Iris pigment epithelial cell (primary cell): ENCODE results near the gene TBXAS1.

Experiments
- DNase-seq: peaks from one replicate; pipeline ENCODE4 v3.0.0-alpha.2; 2011; ENCODE audit warnings: low read depth

The TBXAS1 gene

DNA sequence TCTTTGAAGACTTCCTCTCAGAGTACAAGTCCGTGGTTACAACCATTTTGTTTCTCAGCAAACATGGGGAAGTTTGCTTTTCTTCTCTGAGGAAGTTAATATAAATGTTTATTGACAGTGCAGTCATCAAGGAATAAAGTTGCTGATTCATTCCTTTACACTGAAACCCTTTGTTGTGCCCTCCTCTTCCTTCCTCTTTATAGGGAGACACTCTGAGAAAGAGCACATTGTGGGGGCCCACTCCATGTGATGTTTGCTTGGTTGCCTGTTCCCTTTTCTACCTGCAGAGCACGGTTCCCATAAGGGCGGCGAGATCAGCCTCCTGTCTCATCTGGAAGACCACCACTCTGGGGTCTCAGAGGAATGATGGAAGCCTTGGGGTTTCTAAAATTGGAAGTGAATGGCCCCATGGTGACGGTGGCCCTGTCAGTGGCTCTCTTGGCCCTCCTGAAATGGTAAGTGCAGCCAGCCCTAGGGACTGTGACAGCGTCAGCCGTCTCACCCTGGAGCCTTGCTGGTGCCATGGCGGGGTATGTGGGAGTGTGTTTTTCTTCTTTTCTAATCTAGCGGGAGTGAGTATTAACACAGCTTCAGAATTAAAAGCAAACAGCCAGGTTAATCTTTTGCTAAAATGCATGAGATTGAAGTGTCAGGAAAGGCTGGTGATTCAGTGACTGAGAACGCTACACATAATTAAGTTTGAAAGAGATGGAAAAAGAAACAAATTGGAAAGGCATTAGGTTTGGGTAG is at the start of gene TBXAS1:
Gene TBXAS1, plus strand, starts transcription at position 240 of the 750 bp plus-strand sequence. Its CDS starts 127 bp downstream, at position 367.
- DNase-seq = peak; percentile 26

DNA sequence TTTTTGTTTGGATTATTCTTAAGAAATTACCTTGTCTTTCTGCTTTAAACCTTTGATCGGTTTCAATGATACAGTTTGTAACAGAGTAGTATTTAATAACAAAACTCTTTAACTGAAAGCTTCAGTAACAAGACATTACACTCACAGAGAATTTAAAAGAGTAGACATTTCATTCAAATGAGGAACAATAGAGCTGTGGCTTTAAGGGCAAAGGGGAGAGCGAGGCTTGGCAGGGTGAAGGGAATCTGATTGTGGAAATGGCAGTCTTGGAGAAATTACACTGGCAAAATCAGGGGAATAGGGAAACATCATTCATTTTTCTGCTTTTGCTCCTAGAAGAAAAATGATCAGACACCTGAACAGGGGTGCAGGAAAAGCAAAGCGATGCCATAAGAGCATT is 46.1 kb upstream of the TBXAS1 start:
- DNase-seq = no peak

DNA sequence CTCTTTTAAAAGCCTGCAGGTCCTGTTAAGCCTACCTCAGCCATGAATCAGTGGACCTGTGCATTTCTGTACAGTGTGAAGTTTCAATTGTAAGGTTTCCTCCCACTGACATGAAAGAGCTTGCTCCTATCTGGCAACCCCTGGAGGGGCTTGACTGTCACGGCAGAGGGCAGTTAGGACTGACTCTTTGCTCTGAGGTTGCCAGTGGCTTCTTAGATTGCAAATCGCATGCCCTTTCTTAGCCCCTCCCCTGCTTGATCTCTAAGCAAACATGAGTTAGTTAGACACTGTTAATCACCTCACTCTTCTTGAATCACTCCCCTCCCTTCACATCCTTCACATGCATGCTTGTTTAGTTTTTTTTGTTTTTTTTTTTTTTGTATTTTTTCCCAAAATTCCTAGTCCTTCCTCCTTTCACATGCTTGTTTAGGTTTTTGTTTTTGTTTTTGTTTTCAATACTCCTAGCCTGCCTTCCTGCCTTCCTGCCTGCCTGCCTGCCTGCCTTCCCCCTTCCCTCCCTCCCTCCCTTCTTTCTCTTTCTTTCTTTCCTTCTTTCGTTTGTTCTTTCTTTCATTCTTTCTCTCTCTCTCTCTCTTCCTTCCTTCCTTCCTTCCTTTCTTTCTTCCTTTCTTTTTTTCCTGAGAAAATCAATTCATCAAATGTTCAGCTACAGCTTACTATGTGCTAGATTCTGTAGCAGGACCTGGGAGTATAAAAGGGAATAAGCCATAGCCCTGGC is 45.2 kb upstream of the TBXAS1 start:
- DNase-seq = no peak

DNA sequence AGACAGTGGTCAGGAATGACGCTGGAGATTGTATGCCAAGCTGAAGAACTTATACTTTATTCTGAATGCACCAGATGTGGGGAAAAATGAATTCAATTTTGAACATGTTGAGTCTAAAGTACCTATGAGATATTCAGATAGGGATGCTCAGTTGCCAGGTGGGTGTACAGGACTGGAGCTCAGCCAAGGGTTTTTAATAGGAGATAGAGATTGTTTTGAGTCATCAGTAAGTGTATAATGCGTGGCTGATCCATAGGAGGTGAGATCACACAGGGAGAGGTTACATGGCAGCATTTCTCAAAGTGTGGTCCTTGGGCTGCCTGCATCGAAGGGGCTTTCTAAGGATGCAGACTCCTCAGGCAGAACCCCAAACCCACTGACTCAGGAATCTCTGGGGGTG is 44.4 kb upstream of the TBXAS1 start:
- no peak for DNase-seq

DNA sequence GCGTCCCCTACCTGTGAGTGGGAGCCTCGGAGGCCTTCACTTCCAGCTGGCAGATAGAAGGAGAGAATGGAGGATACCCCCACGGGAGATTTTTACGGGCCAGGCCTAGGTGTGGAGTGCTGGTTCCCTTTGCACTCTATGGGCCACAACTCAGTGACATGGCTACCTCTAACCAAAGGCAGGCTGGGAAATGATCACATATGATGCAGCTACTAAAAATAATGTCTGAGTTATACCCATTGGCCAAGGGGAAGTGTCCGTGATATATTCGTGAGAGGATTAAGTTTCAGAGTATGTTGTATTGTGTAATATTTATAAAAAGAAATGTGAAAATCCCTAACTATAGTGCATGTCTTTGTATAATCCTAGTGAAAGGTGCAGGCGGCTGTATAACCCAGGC is 37.7 kb upstream of the TBXAS1 start:
- no peak for DNase-seq

DNA sequence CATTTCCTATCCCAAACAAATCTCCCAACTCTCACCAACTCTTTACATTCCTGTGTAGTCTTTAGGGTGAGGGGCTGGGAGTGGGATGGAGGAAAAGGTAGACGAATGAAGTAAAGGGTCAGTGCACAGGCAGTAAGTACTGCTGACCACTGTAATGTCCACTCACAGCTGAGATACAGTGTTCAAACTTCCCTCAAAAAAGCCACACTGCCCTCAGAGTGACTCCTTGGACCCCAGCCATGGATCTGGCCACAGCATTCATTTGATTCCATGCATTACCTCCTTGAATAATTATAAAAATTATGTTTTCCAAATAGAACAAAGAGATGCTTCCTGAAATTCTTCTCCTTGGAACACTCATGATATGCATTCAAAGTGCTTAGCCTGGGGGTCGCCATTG is 31.5 kb upstream of the TBXAS1 start:
- no peak for DNase-seq

DNA sequence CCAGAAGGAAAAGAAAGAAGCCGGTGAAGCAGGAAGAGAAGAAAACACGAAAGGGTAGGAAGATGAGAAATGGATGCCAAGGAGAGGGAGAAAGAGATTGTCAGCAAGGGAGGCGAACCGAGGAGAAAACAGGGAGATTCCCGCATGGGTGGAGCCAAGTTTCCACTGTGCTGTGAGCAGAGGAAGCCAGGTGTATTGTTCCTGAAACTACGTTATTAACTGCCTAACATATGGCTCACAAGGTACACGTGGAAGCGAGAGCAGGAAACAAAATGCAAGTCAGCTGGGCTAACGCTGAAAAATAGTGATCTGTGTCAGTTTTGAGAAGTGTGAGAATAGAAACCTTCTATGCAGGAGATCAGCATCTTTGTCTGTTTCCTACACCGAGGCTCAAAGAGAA is 30.8 kb upstream of the TBXAS1 start:
- DNase-seq = no peak

DNA sequence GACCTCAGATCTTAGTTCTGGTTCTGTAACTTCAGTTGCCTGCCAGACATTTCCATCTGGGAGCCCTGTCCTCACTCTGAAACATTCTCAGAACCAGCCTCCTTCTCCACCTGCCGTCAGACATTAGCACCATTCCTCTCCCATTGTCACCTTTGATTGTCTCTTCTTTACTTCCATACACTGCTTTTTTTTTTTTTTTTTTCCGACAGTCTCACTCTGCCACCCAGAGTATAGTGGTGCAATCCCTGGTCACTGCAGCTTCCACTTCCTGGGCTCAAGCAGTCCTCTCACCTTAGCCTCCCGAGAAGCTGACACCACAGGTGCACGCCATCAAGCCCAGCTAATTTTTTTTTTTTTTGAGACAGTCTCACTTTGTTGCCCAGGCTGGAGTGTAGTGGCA is 30.2 kb upstream of the TBXAS1 start:
- DNase-seq = no peak

DNA sequence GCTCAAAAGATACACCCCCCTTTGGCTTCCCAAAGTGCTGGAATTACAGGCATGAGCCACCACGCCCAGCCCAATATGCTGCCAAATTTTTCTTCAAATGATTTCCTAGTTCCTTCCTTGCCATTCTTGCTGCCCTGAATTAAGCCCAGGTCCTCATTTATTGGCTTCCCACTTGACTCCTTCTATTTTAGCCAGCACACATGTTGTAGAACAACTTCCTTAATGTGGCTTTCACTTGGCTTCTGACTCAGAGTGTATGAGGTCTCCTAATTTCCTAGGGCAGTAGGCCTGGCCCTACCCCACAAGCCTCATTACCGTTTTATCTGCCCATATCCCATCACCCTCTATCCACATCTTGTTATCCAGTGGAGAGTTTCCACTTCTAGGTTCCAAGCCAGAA is 29.5 kb upstream of the TBXAS1 start:
- no peak for DNase-seq

DNA sequence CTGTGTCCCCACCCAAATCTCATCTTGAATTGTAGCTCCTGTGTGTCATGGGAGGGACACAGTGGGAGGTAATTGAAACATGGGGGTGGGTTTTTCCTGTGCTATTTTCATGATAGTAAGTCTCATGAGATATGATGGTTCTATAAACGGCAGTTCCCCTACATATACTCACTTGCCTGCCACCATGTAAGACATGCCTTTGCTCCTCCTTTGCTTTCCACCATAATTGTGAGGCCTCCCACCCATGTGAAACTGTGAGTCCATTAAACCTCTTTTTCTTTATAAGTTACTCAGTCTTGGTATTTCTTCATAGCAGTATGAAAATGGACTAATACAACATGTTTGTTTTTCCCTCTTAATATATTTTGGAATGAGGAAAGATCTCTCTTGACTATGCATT is 24.5 kb upstream of the TBXAS1 start:
- no peak for DNase-seq

DNA sequence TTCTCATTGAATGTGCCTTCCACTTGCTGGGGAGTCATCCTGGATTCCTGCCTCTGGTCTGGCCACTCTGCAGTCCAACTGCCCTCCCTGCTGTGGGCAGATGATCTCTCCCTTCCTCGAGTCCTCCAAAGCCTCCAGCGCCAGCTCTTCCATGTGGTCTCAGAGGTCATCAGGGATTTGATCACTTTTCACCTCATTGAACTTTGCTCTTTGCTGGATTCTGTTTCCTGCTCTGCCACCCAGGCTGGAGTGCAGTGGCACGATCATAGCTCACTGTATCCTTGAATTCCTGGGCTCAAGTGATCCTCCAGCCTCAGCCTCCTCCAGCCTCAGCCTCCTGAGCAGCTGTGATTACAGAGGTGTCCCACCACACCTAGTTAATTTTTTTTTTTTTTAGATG is 22.1 kb upstream of the TBXAS1 start:
- no peak for DNase-seq

DNA sequence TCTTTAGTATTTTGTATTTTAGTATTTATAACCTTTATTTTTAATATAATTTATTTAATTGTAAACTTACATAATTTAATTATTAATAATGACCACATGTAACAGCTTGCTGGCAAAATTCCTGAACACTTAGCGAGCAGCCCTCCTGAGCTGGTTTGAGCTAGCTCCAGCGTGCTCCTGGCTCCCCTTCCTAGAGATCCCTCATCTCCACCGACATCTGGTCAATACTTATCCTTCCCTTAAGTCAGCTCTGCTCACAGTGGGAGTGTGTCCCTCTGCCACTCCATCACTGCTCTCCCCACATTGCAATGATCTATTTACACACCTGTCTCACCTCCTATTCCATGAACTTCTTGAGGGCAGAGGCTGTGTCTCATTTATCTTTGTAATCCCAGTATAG is 20.6 kb upstream of the TBXAS1 start:
- no peak for DNase-seq

DNA sequence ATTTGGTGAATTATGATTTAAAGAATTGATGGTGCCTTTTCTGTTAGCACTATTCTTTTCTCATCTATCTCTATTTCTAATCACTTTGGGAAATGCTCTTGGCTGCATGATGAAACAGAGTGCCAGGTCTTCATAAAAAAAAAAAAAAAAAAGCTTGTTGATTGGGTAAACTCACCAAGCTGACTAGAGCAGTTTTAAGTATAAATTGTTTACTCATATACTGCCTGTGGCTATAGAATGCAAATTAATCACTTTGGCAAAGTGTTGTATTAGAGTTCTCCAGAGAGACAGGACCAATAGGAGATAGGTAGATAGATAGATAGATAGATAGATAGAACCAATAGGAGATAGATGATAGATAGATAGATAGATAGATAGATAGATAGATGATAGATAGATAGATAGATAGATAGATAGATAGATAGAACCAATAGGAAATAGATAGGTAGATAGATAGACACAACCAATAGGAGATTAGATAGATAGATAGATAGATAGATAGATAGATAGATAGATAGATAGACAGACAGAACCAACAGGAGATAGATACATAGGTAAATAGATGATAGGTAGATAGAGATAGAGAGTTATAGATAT is 20.1 kb upstream of the TBXAS1 start:
- DNase-seq = no peak

DNA sequence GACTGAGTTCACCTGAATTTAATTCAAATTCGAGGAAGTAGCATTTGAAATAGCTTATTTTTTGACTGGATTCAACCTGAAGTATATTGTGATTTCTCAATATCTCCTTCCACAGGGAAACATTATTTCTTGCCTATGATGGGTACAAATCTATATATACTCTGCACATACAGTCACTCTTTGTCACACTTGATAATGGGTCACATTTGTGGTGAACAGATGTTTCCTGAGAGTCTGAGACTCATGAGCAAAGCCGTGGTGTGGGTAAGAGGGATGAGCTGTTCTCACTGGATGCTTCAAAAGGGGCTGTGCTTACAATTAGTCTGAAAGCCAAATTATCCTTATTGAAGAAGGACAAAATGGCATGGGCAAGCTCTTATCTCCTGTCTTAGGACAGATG is 18.0 kb upstream of the TBXAS1 start:
- DNase-seq = no peak

DNA sequence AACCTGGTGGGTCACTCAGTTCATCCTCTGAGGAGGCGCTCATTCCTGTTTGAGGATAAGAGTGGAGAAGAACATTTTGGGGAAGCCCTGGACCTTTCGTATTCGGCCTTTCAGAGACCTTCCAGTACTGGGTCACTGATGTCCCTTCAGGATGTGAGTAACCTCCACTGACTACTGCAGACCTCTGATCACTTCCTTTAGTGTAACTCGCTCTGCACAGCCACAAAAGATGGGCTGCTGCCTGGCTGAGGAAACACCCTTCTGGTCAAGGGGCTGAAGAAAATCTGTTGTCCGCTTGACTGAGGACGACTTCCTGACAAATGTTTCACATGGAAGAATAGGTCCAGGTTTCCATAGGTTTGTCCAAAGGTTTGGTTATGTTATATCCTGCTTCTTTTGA is 15.9 kb upstream of the TBXAS1 start:
- no peak for DNase-seq

DNA sequence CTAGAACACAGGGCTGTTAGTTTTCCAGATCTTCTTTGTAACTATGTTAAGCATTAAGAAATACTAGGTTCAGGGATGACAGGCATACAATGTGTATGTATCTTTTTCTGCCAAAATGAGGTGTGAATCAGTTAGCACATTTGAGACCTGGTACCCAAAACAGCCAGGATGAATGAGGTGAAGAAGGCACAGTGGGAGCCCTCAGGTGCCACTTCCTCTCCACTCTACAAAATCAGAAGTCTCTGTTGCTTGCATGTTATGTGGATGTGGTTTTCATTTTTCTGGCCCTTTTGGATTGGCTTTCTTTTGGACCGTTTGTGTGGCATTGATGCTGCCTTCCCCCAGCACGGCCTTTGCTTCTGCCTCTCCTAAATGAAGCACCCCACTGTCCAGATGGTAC is 15.4 kb upstream of the TBXAS1 start:
- no peak for DNase-seq

DNA sequence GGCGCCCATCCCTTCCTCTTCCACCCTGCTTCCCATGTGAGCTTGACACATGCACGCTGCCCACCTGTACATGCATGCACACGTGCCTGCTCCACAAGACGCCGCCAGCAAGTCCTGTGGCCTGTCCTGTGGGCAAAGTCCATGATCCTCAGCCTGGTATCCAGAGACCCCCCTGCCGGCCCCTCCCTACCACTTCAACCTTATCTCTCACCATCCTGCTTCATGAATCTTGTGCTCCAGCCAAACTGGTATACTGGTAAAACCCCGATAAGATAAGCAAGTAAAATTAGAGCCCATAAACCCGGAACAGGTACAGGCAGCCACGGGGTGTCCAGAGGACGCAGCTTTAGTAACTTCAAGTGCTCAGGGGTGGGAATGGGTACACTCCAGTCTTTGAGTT is 11.8 kb upstream of the TBXAS1 start:
- no peak for DNase-seq

DNA sequence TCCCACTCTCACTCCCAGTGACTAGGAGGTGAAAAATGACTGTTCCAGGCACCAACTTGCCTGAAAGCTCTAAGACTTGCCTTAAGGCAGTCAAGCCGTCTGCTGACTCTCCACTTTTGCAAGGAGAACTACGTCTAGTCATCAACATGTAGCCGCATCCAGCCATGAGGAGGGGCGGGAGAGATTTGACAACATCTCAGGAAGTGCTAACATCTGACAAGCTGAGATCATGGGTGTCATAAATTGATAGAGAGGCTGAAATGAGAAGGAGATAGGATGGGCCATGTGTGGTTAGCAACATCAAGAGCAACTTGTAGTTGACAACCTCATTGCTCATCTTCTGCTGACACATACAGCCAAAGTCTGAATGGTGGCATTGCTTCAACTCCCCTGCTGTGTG is 9.0 kb upstream of the TBXAS1 start:
- no peak for DNase-seq

DNA sequence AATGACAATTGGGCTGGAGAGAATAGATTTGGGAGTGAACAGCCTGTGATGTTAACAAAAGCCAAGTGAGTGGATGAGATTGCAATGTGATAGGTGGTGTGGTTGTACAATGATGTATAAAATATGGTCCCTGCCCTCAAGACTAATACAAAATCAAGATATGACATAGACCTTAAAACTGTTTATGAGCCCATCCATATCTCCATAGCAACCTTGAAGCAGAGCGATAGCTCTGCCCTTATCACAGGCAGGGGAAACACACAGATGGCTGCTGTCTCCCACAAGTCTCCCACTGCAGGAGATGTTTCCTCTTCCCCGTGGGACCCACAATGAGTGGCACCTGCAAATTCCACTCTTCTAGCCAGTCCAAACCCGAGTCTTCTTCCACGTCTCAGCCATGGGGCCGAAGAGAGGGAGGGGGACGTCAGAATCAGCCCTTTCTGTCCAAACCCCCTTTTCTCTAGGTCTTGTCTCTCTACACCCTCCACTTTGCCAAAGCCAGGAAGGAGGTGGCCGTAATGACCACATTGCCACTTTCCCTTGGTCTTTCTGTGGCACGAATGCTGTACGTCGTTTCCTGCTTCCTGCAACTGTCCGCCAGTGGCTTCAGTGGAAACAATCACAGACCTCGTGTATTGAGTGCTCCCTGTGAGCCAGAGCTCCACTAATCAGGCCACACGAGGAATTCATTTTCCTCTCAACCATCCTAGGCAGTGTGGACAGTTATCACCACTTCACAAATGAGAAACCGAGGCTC is 7.5 kb upstream of the TBXAS1 start:
- DNase-seq = no peak

DNA sequence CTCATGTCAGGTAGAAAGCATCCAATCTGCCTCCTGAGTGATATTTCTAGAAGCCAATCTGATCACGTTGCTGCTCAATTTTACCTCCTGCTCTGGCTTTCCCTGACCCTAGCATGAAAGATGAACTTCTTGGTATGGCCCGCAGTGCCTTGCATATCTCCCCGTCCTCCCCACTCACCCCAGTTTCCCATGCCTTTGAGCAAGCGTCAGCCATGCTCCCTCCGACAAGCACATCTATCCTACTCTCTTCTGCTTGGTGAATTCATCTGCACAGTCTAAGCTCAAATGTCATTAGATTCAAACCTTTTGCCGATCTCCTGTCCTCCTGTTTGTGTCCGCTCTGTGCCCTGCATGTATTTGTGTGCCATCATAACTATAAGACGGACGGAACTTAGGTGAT is 6.2 kb upstream of the TBXAS1 start:
- no peak for DNase-seq

DNA sequence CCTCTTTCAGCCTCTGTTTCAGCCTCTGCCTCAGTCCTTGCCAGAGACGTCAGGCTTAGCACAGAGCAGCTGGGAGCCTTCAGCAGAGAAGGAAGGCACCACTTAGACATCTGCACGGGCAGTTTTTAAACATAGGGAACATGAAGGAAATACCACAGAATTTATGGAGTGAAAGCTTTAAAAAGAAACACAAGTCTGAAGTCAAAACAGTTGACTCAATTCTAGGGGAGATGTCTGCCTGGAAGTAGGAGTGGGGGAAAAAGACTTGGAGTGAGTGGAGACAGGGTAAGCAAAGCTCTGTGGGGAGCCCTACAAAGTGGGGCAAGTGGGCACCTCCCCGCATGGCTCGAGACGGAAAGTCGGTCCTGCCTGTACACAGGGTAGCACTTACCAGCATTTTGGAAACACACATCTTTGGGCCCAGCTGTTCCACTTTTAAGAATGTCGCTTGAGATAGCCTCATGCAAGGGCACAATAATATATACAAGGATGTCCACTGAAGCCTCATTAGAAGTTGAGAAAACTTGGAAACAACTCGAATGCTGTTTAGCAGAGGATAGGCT is 5.0 kb upstream of the TBXAS1 start:
- DNase-seq = no peak

DNA sequence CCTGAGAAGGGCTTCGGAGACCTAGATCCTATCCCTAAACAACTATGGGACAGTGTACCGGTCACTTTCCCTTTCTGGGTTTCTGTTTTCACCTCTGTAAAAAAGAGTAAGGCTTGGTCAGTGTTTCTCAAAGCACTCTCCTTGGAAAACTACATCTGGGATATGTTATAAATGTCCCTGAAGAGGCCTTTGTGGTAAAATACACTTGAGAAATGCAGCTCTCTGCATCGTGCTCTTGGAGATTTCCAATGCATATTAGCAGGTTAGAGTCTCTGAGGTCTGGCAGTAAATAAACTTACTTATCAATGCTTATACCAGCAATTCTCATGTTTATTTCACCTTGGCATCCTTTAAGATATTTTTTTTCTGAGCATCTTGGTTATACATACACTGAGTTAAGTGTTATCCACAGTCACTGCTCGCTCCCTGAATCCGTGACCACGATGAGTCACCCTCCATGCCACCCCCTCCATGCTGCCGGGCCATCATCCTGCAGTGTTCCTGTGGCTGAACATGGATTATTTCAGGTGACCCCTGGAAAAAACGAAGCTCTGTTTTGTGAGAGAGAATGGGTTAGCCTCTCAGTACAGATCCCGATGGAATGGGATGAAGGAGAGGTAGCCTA is 3.3 kb upstream of the TBXAS1 start:
- peak; percentile 67 for DNase-seq
